MM.1S (cell line): Measurements from ENCODE around the gene ASB2.

Experiments used
- DNase-seq: peaks from one replicate; pipeline ENCODE4 v3.0.0-alpha.2; 2015
- H2AFZ ChIP-seq: fragments of 300-600 bp; sonication (generic); 2 replicates; pipeline ENCODE4 v1.6.0; 2016; ENCODE audit warnings: antibody characterized with exemption, low read length
- H3F3A ChIP-seq: fragments of 300-600 bp; sonication (generic); 2 replicates; pipeline ENCODE4 v1.6.1; 2016; ENCODE audit warnings: mild to moderate bottlenecking, antibody characterized with exemption, low read length, moderate library complexity, mixed read lengths; ENCODE audit not compliant: insufficient read depth
- H3K27ac ChIP-seq: fragments of 300-600 bp; sonication (generic); 2 replicates; pipeline ENCODE4 v1.5.1; 2016; ENCODE audit warnings: mild to moderate bottlenecking, low read length
- H3K27me3 ChIP-seq: fragments of 300-600 bp; sonication (generic); replicated peaks from 2 replicates; pipeline ENCODE4 v1.6.0; 2016; ENCODE audit warnings: low read length; ENCODE audit not compliant: insufficient read depth
- H3K36me3 ChIP-seq: fragments of 300-600 bp; sonication (generic); replicated peaks from 2 replicates; pipeline ENCODE4 v1.6.1; 2016; ENCODE audit warnings: mild to moderate bottlenecking, low read length, mixed read lengths; ENCODE audit not compliant: insufficient read depth
- H3K4me1 ChIP-seq: fragments of 300-600 bp; sonication (generic); 2 replicates; pipeline ENCODE4 v1.6.1; 2016; ENCODE audit warnings: low read length, mixed read lengths
- H3K4me2 ChIP-seq: fragments of 300-600 bp; sonication (generic); 2 replicates; pipeline ENCODE4 v1.6.0; 2016; ENCODE audit warnings: low read depth, low read length
- H3K4me3 ChIP-seq: fragments of 300-600 bp; sonication (generic); 2 replicates; pipeline ENCODE4 v1.5.1; 2016; ENCODE audit warnings: low read length, mixed read lengths
- H3K79me2 ChIP-seq: fragments of 300-600 bp; sonication (generic); 2 replicates; pipeline ENCODE4 v1.6.1; 2016; ENCODE audit warnings: mixed run types, low read length, mixed read lengths
- H3K9ac ChIP-seq: fragments of 300-600 bp; sonication (generic); 2 replicates; pipeline ENCODE4 v1.6.1; 2016; ENCODE audit warnings: low read length, mixed read lengths
- H3K9me2 ChIP-seq: fragments of 300-600 bp; sonication (generic); replicated peaks from 2 replicates; pipeline ENCODE4 v1.6.1; 2016; ENCODE audit warnings: mild to moderate bottlenecking, low read length, mixed read lengths; ENCODE audit not compliant: insufficient read depth
- H3K9me3 ChIP-seq: fragments of 300-600 bp; sonication (generic); replicated peaks from 2 replicates; pipeline ENCODE4 v1.6.1; 2016; ENCODE audit warnings: mild to moderate bottlenecking, low read length, mixed read lengths; ENCODE audit not compliant: insufficient read depth
- H4K20me1 ChIP-seq: fragments of 300-600 bp; sonication (generic); 2 replicates; pipeline ENCODE4 v1.6.1; 2016; ENCODE audit warnings: mild to moderate bottlenecking, low read length, moderate library complexity, mixed read lengths; ENCODE audit not compliant: insufficient read depth
- EZH2 ChIP-seq: fragments of 300-600 bp; sonication (generic); optimal IDR thresholded peaks from 2 replicates; pipeline ENCODE3; 2017; ENCODE audit warnings: low read depth, mild to moderate bottlenecking, antibody characterized with exemption, low read length, mixed read lengths
- EZH2phosphoT487 ChIP-seq: fragments of 300-600 bp; sonication (generic); IDR thresholded peaks from 2 replicates; pipeline ENCODE4 v1.6.1; 2018; ENCODE audit warnings: antibody characterized with exemption, low read length
- TF ChIP-seq, protein P1 (sequence below): fragments of 300-600 bp; sonication (generic); IDR thresholded peaks from 2 replicates; pipeline ENCODE4 v1.5.1; 2016; ENCODE audit warnings: antibody characterized with exemption, low read length, mixed read lengths

ASB2 gene

GRCh38 chr14:93941293-93941910 is 35.0 kb downstream of the ASB2 start:
- no peaks in the 10 kb centered on the region for H3K79me2 ChIP-seq
- no peak overlapping the region for H3K4me3 ChIP-seq
- H3K4me2 ChIP-seq = no peak overlapping the region
- 0 out of 2 replicates have a peak, but pooled peaks cover 5% of the 10 kb centered on the region for H3K4me1 ChIP-seq
- no peaks in the 10 kb centered on the region for H3K9me2 ChIP-seq
- H3K36me3 ChIP-seq = no peaks in the 10 kb centered on the region
- no peak overlapping the region for H3K27ac ChIP-seq
- DNase-seq = no peak
- no peak for TF ChIP-seq EZH2phosphoT487
- TF ChIP-seq, protein P1, sequence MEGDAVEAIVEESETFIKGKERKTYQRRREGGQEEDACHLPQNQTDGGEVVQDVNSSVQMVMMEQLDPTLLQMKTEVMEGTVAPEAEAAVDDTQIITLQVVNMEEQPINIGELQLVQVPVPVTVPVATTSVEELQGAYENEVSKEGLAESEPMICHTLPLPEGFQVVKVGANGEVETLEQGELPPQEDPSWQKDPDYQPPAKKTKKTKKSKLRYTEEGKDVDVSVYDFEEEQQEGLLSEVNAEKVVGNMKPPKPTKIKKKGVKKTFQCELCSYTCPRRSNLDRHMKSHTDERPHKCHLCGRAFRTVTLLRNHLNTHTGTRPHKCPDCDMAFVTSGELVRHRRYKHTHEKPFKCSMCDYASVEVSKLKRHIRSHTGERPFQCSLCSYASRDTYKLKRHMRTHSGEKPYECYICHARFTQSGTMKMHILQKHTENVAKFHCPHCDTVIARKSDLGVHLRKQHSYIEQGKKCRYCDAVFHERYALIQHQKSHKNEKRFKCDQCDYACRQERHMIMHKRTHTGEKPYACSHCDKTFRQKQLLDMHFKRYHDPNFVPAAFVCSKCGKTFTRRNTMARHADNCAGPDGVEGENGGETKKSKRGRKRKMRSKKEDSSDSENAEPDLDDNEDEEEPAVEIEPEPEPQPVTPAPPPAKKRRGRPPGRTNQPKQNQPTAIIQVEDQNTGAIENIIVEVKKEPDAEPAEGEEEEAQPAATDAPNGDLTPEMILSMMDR = no peak
- TF ChIP-seq EZH2 = no peak
- no peaks in the 10 kb centered on the region for H3K27me3 ChIP-seq
- no peaks in the 10 kb centered on the region for H4K20me1 ChIP-seq
- no peaks in the 10 kb centered on the region for H3K9me3 ChIP-seq
- no peak overlapping the region for H3K9ac ChIP-seq
- no peak overlapping the region for H2AFZ ChIP-seq
- H3F3A ChIP-seq = no peaks in the 10 kb centered on the region

- Histone ChIP-seq H2AFZ (no peak overlapping the region), H3K4me2 (no peak overlapping the region), H3K27me3 (no peaks in the 10 kb centered on the region), H3F3A (no peaks in the 10 kb centered on the region), H3K27ac (no peak overlapping the region), H3K4me3 (no peak overlapping the region), H3K79me2 (no peaks in the 10 kb centered on the region), H3K36me3 (no peaks in the 10 kb centered on the region), H3K9me2 (no peaks in the 10 kb centered on the region), H3K9ac (no peak overlapping the region), H4K20me1 (no peaks in the 10 kb centered on the region), H3K9me3 (no peaks in the 10 kb centered on the region), H3K4me1 (0 out of 2 replicates have a peak, but pooled peaks cover 5% of the 10 kb centered on the region)
- TF ChIP-seq EZH2 = no peak
- TF ChIP-seq, protein P1 = no peak
- TF ChIP-seq EZH2phosphoT487 = no peak
- no peak for DNase-seq
These were observed 35.9 kb downstream of the ASB2 start for GRCh38 chr14:93940437-93940836.

- Histone ChIP-seq H3K4me1 (0 out of 2 replicates have a peak, but pooled peaks cover 5% of the 10 kb centered on the region), H3K9me3 (no peaks in the 10 kb centered on the region), H3K9me2 (no peaks in the 10 kb centered on the region), H3K79me2 (no peaks in the 10 kb centered on the region), H4K20me1 (no peaks in the 10 kb centered on the region), H3F3A (no peaks in the 10 kb centered on the region), H3K27me3 (no peaks in the 10 kb centered on the region), H3K4me2 (peak overlapping the region; percentile 19; the same call in 1 of the 2 replicates), H3K27ac (no peak overlapping the region), H2AFZ (peak overlapping the region; percentile 51; the same call in 1 of the 2 replicates), H3K4me3 (no peak overlapping the region), H3K36me3 (no peaks in the 10 kb centered on the region), H3K9ac (no peak overlapping the region)
- DNase-seq = peak; percentile 49
- TF ChIP-seq EZH2 = no peak
- TF ChIP-seq, protein P1 = peak; percentile 58
These were observed 36.8 kb downstream of the ASB2 start for GRCh38 chr14:93939304-93940229.
